ENCODE data around the gene NLRC4.
"Not testable (repeated sequence)": the region's sequence is repeated elsewhere in the genome, so short reads cannot be mapped to it uniquely, and the experiment has no call there.

NLRC4 gene

GRCh38 chr2:32246911-32247310 is 17.8 kb downstream of the NLRC4 start:
- DNase-seq (ENCODE audit: low read depth in 2 of 2, low spot score in 1 of 2), result no peak

GRCh38 chr2:32242331-32242730 is 22.4 kb downstream of the NLRC4 start:
- no peak for DNase-seq (ENCODE audit: low read depth in 2 of 2, low spot score in 1 of 2)

GRCh38 chr2:32237996-32238395 is 26.7 kb downstream of the NLRC4 start:
- DNase-seq (ENCODE audit: low read depth in 2 of 2, low spot score in 1 of 2), result no peak

GRCh38 chr2:32237488-32237887 is 27.2 kb downstream of the NLRC4 start:
- no peak for DNase-seq (ENCODE audit: low read depth in 2 of 2, low spot score in 1 of 2)

GRCh38 chr2:32235315-32235714 is 29.4 kb downstream of the NLRC4 start:
- DNase-seq (ENCODE audit: low read depth in 2 of 2, low spot score in 1 of 2), result no peak

GRCh38 chr2:32231959-32232358 is 32.7 kb downstream of the NLRC4 start:
- DNase-seq (ENCODE audit: low read depth in 2 of 2, low spot score in 1 of 2), result no peak

- DNase-seq (ENCODE audit: low read depth in 2 of 2, low spot score in 1 of 2), result no peak
Observed at GRCh38 chr2:32229635-32230034, 35.1 kb downstream of the NLRC4 start.

GRCh38 chr2:32228181-32228580 is 36.5 kb downstream of the NLRC4 start:
- no peak for DNase-seq (ENCODE audit: low read depth in 2 of 2, low spot score in 1 of 2)

GRCh38 chr2:32227492-32227891 is 37.2 kb downstream of the NLRC4 start:
- DNase-seq (ENCODE audit: low read depth in 2 of 2, low spot score in 1 of 2), result no peak

- no peak for DNase-seq (ENCODE audit: low read depth in 2 of 2, low spot score in 1 of 2)
Observed at GRCh38 chr2:32222966-32223365, 41.7 kb downstream of the NLRC4 start.

- no peak for DNase-seq (ENCODE audit: low read depth in 2 of 2, low spot score in 1 of 2)
Observed at GRCh38 chr2:32220445-32220844, 44.2 kb downstream of the NLRC4 start.

- no peak for DNase-seq (ENCODE audit: low read depth in 2 of 2, low spot score in 1 of 2)
Observed at GRCh38 chr2:32212295-32212694, 52.4 kb downstream of the NLRC4 start.

- DNase-seq (ENCODE audit: low read depth in 2 of 2, low spot score in 1 of 2), result no peak
Observed at GRCh38 chr2:32210767-32211408, 53.8 kb downstream of the NLRC4 start.

GRCh38 chr2:32203428-32203827 is 61.3 kb downstream of the NLRC4 start:
- not testable (repeated sequence) for DNase-seq (ENCODE audit: low read depth in 2 of 2, low spot score in 1 of 2)

GRCh38 chr2:32200814-32201213 is 63.9 kb downstream of the NLRC4 start:
- no peak for DNase-seq (ENCODE audit: low read depth in 2 of 2, low spot score in 1 of 2)

GRCh38 chr2:32192418-32192817 is 72.3 kb downstream of the NLRC4 start:
- no peak for DNase-seq (ENCODE audit: low read depth in 2 of 2, low spot score in 1 of 2)

GRCh38 chr2:32189011-32189410 is 75.7 kb downstream of the NLRC4 start:
- DNase-seq (ENCODE audit: low read depth in 2 of 2, low spot score in 1 of 2), result no peak

GRCh38 chr2:32182667-32183066 is 82.0 kb downstream of the NLRC4 start:
- DNase-seq (ENCODE audit: low read depth in 2 of 2, low spot score in 1 of 2), result no peak

All from stimulated activated CD8-positive, alpha-beta memory T cell treated with anti-CD3 and anti-CD28 coated beads, Interleukin-4, amount 100 ng/mL, for 1 hour (primary cell).